KOPT-K1 (cell line): ENCODE data around the gene PTPRA.
A peak's percentile ranks its signal among the peaks of the same experiment; 100 is the strongest.
"Not testable (repeated sequence)": the region's sequence is repeated elsewhere in the genome, so short reads cannot be mapped to it uniquely, and the experiment has no call there.

Experiments
- H3K27ac ChIP-seq: fragments of 200-600 bp; sonication (generic); 2 replicates; pipeline ENCODE4 v1.5.1; 2016; ENCODE audit warnings: antibody characterized with exemption, mild to moderate bottlenecking, low read depth, low read length; ENCODE audit not compliant: poor library complexity, severe bottlenecking
- H3K36me3 ChIP-seq: fragments of 200-600 bp; sonication (generic); 2 replicates; pipeline ENCODE4 v1.5.1; 2017; ENCODE audit warnings: antibody characterized with exemption, mild to moderate bottlenecking, low read length, moderate library complexity; ENCODE audit not compliant: insufficient read depth
- H3K9me3 ChIP-seq: fragments of 200-600 bp; sonication (generic); 2 replicates; pipeline ENCODE4 v1.5.1; 2017; ENCODE audit warnings: antibody characterized with exemption, low read length, mild to moderate bottlenecking; ENCODE audit not compliant: insufficient read depth, poor library complexity, severe bottlenecking

Gene PTPRA, protein sequence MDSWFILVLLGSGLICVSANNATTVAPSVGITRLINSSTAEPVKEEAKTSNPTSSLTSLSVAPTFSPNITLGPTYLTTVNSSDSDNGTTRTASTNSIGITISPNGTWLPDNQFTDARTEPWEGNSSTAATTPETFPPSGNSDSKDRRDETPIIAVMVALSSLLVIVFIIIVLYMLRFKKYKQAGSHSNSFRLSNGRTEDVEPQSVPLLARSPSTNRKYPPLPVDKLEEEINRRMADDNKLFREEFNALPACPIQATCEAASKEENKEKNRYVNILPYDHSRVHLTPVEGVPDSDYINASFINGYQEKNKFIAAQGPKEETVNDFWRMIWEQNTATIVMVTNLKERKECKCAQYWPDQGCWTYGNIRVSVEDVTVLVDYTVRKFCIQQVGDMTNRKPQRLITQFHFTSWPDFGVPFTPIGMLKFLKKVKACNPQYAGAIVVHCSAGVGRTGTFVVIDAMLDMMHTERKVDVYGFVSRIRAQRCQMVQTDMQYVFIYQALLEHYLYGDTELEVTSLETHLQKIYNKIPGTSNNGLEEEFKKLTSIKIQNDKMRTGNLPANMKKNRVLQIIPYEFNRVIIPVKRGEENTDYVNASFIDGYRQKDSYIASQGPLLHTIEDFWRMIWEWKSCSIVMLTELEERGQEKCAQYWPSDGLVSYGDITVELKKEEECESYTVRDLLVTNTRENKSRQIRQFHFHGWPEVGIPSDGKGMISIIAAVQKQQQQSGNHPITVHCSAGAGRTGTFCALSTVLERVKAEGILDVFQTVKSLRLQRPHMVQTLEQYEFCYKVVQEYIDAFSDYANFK

GRCh38 chr20:2873010-2873746 is at the start of gene PTPRA:
Gene PTPRA (plus strand): TSS chr20:2873481. CDS start chr20:2964278, 90,797 bp downstream.
- H3K27ac ChIP-seq, result peak within 1 kb of the TSS; percentile 87
- H3K9me3 ChIP-seq, result no peaks in the 10 kb centered on the region
- peaks cover 22% of the 10 kb centered on the region for H3K36me3 ChIP-seq

GRCh38 chr20:2825761-2826160 is 47.5 kb upstream of the PTPRA start:
- H3K9me3 ChIP-seq, result no peaks in the 10 kb centered on the region
- H3K27ac ChIP-seq, result no peak overlapping the region
- no peaks in the 10 kb centered on the region for H3K36me3 ChIP-seq

DNA sequence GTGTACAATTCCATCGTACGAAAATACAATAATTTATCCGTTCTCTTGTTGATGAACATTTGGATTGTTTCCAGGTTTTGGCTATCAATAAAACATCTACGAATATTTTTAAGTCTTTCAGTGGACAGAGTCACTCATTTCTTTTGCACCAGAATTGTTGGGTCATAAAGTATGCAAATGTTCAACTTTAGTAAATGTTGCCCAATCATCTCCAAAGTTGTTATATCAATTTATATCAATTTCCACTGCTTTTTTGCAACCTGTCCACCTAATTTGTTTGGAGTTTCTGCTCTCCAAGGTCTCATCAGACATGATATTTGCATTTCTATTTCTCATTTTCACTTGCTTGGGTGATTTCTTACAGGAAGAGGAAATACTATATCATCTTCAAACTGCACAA is 46.6 kb upstream of the PTPRA start:
- H3K27ac ChIP-seq, result no peak overlapping the region
- no peaks in the 10 kb centered on the region for H3K9me3 ChIP-seq
- H3K36me3 ChIP-seq, result no peaks in the 10 kb centered on the region

DNA sequence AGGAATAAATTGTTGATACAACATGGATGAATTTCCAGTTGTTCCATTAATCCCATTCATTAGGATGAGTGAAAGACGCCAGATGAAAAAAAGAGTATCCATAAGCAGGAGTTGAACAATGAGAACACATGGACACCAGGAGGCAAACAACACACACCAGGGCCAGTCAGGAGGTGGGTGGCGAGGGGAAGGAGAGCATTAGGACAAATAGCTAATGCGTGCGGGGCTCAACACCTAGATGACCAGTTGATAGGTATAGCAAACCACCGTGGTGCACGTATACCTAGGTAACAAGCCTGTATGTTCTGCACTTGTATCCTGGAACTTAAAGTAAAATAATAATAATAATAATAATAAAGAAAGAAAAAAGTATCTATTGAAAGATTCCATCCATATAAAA is 43.9 kb upstream of the PTPRA start:
- H3K36me3 ChIP-seq, result no peaks in the 10 kb centered on the region
- H3K9me3 ChIP-seq, result no peaks in the 10 kb centered on the region
- H3K27ac ChIP-seq, result no peak overlapping the region

DNA sequence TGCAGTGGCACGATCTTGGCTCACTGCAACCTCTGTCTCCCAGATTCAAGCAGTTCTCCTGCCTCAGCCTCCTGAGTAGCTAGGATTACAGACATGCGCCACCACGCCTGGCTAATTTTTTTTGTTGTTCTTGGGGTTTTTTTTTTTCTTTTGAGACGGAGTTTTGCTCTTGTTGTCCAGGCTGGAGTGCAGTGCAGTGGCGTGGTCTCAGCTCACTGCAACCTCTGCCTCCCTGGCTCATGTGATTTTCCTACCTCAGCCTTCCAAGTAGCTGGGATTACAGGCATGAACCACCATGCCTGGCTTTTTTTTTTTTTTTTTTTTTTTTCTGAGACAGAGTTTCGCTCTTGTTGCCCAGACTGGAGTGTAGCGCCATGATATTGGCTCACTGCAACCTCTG is 42.1 kb upstream of the PTPRA start:
- not testable (repeated sequence) for H3K9me3 ChIP-seq, H3K36me3 ChIP-seq, H3K27ac ChIP-seq

GRCh38 chr20:2833761-2834160 is 39.5 kb upstream of the PTPRA start:
- peaks cover 26% of the 10 kb centered on the region; the same call in 1 of the 2 replicates for H3K36me3 ChIP-seq
- H3K9me3 ChIP-seq, result no peaks in the 10 kb centered on the region
- H3K27ac ChIP-seq, result no peak overlapping the region

GRCh38 chr20:2834401-2835110 is 38.7 kb upstream of the PTPRA start:
- Histone ChIP-seq H3K36me3 (peaks cover 26% of the 10 kb centered on the region; the same call in 1 of the 2 replicates), H3K9me3 (no peaks in the 10 kb centered on the region), H3K27ac (no peak overlapping the region)

- H3K27ac ChIP-seq, result no peak overlapping the region
- H3K36me3 ChIP-seq, result peaks cover 26% of the 10 kb centered on the region; the same call in 1 of the 2 replicates
- no peaks in the 10 kb centered on the region for H3K9me3 ChIP-seq
Measured at GRCh38 chr20:2835331-2835796, 37.9 kb upstream of the PTPRA start.

DNA sequence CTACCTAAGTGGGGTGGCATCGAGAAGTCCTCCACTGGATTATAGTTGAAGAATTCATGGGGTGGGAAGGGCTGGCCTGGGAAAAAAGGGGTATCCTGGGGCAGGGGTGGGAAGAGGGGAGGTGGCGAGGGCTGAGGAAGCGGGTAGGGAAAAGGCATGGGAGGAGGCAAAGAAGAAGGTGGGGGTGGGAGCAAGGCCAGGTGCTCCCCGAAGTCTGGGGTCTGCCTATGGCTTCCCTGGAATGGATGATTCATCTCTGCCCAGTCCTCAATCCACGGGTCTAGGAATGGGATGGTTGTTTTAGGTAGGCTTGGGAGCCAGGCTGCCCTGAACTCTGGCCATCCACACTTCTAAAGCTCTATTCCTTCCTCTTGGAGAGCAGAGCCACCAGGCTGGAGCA is 37.2 kb upstream of the PTPRA start:
- Histone ChIP-seq H3K27ac (no peak overlapping the region), H3K36me3 (peaks cover 26% of the 10 kb centered on the region; the same call in 1 of the 2 replicates), H3K9me3 (no peaks in the 10 kb centered on the region)

- no peak overlapping the region for H3K27ac ChIP-seq
- H3K9me3 ChIP-seq, result no peaks in the 10 kb centered on the region
- peaks cover 26% of the 10 kb centered on the region; the same call in 1 of the 2 replicates for H3K36me3 ChIP-seq
Measured at GRCh38 chr20:2837221-2837960, 35.9 kb upstream of the PTPRA start.

DNA sequence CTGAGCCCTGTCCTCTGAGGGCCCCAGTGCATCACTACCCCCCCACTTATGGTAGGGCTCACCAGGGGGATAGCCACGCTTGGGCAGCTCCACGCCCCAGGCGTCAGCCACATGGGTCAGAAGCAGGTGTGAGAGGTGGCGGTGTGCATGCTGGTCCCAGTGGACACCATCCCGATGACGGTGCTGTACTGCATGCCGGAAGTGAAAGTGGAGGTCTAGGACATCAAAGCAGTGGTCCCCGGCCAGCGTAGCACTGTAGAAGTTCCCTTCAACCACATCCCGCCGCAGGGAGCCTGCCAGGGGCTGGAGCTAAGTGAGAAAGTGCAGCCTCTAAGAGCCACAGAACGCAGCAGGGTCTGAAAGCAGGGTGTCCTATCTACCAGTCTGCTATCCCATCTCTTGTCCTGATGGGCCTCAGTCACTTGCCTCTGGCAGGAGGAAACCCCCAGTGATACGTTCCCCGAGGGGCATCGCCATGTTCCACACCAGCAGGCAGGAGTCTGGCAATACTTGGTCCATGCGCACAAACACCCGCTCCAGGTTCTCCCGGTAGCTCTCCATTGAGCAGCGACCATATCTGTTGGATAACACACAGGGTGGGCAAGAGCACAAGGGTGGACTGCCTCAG is 35.0 kb upstream of the PTPRA start:
- peaks cover 26% of the 10 kb centered on the region; the same call in 1 of the 2 replicates for H3K36me3 ChIP-seq
- no peaks in the 10 kb centered on the region for H3K9me3 ChIP-seq
- H3K27ac ChIP-seq, result no peak overlapping the region

DNA sequence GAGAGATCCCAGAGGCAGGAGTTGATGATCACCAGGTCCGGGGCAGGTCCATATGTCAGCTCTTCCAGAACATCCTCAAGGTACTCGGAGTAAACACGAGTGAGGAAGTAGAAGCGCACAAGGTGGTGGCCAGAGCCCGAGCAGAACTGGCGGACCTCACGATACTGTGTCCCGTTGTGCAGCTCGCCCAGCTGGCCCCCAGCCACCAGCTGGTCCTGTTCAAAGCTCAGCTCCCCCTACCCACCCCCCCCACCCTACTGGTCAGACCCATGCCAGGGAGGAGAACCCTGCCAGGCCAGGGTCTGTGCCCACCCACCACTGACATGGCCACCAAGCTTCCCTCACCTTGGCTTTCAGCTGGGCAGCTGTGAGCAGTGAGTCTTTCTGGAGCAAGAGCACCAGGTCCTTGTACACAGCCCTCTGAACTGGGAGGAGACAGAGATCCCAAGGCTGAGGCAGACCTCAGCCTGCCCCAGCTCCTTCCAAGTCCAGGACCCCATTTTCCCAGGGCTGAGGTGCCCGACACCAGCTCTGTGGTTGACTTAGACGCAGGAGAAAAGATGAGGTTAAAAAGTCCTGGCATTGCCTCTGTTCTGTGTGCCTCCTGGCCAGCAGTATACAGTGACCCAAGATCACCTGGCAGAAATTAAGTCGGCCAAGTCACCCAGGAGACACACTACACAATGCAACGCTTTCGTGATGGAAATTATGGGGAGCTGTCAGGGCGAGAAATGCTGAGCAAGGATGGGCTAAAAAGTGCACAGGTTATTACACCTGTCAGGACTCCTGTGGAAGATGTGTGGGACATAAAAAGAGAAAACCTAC is 34.2 kb upstream of the PTPRA start:
- no peak overlapping the region for H3K27ac ChIP-seq
- H3K9me3 ChIP-seq, result no peaks in the 10 kb centered on the region

DNA sequence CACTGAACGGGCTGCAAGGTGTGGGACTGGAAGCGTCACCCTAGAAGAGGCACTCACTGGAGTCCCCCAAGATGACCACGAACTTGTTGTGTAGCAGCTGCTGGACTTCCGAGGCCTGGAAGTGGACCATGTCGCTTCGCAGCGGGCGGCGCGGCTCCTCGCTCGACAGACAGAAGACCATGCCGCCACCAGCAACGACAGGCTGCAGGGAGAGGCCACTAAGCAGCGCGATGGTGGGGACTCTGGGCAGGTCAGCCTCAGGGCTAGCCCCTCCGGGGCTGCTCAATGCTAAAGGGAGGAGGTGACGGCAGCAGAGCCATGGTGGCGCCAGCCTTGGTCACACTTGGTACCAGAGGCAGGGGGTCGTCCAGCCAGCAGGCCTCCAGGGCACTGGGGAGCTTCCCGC is 33.5 kb upstream of the PTPRA start:
- peak overlapping the region; percentile 84 for H3K27ac ChIP-seq
- peaks cover 26% of the 10 kb centered on the region; the same call in 1 of the 2 replicates for H3K36me3 ChIP-seq
- H3K9me3 ChIP-seq, result no peaks in the 10 kb centered on the region

More for the DNA sequence above, 34.2 kb upstream of the PTPRA start:
- peaks cover 26% of the 10 kb centered on the region; the same call in 1 of the 2 replicates for H3K36me3 ChIP-seq
